GM12891 (cell line): Measurements from ENCODE around the gene IL24.

Experiments
- DNase-seq: peaks from one replicate; pipeline ENCODE4 v3.0.0; 2011; ENCODE audit warnings: low spot score; ENCODE audit not compliant: insufficient read length
- FAIRE-seq: peaks from 2 replicates; lab custom pipeline; 2011; peaks lifted over from hg19 to GRCh38; lab: Jason Lieb, UNC
- PAX5 ChIP-seq: IDR thresholded peaks from 2 replicates; pipeline ENCODE4 v1.6.1; 2011; ENCODE audit warnings: low read length, moderate library complexity, mild to moderate bottlenecking; ENCODE audit not compliant: insufficient read depth, severe bottlenecking
- POLR2A ChIP-seq: IDR thresholded peaks from 2 replicates; pipeline ENCODE4 v1.6.1; 2011; ENCODE audit warnings: low read depth, low read length, control low read depth
- POLR2AphosphoS5 ChIP-seq: IDR thresholded peaks from 2 replicates; pipeline ENCODE4 v1.6.1; 2011; ENCODE audit warnings: low read depth, low read length, control low read depth
- POU2F2 ChIP-seq: IDR thresholded peaks from 2 replicates; pipeline ENCODE4 v1.6.1; 2011; ENCODE audit warnings: low read depth, mild to moderate bottlenecking, control low read depth, low read length, moderate library complexity
- SPI1 ChIP-seq: IDR thresholded peaks from 2 replicates; pipeline ENCODE4 v1.6.1; 2011; ENCODE audit warnings: low read depth, low read length, control low read depth
- TAF1 ChIP-seq: IDR thresholded peaks from 2 replicates; pipeline ENCODE4 v1.6.1; 2011; ENCODE audit warnings: low read depth, low read length, control low read depth

Gene IL24

DNA sequence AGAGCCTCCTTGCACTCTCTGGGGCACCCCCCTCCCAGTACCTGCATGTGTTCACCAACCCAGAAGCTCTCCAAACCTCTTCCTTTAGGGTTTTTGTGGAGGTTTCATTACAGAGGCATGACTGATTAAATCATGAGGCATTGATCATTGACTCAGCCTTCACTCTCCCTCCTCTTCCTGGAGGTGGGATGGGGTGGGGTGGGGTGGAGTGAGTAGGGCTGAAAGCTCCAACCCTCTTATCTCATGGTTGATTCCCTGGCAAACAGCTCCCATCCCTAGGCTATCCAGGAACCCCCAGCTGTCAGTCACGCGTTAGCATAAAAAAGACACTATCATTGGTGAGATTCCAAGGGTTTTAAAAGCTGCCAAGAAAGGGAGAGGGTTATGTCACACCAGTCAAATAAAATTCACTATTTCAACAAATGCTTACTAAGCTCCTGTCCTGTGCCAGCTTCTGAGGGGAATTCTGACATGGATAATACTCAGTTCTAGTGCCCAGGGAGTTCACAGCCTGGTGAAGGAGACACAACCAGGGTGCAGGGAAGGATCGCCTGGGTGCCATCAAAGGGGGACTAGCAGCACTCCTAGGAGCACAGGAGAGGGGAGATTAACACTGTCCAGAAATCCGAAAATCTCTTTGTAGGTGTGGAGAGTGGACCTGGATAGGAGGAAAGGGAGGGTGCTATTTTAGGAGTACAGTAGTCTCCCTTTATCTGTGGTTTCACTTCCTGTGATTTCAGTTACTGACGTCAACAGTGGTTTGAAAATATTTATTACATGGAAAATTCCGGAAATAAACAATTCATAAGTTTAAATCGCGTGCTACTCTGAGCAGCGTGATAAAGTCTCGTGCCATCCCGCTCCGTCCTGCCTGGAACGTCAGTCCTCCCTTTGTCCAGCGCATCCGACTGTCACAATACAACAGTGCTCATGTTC lies 6.8 kb upstream of the IL24 start:
- FAIRE-seq (peak; percentile 23), DNase-seq (no peak)
- TF ChIP-seq SPI1 (peak; percentile 47), TAF1 (no peak), POLR2A (no peak)

GRCh38 chr1:206891412-206891811 lies 5.8 kb upstream of the IL24 start:
- DNase-seq, result no peak
- no peak for FAIRE-seq
- TF ChIP-seq POU2F2, result no peak
- no peak for TF ChIP-seq PAX5
- no peak for TF ChIP-seq SPI1
- no peak for TF ChIP-seq POLR2AphosphoS5
- TF ChIP-seq POLR2A, result no peak
- no peak for TF ChIP-seq TAF1

- TF ChIP-seq PAX5 (no peak), SPI1 (no peak), POLR2A (no peak), TAF1 (no peak), POLR2AphosphoS5 (no peak), POU2F2 (no peak)
- DNase-seq, result no peak
- no peak for FAIRE-seq
These were observed 4.8 kb upstream of the IL24 start for GRCh38 chr1:206892351-206892984.

DNA sequence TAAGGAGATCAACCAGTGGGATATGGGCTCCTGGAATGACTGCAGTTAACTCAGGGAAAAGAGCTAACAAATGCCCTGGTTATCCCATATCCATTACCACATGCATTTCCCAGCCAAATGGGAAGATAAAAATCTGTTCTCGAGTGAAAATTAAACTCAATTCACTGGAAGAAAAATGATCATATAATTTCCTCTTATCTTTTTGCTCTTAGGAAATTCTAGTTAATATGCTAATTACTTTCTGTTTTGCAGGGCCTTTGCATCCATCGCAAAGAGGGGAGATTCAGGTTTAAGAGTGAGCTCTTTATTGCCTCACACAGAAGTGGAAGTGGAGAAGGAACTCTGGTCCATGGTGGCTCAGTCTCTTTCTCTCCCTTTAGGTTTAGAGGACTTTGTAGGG lies 3.9 kb upstream of the IL24 start:
- FAIRE-seq (no peak), DNase-seq (no peak)
- TF ChIP-seq POLR2A (no peak), TAF1 (no peak), SPI1 (no peak), PAX5 (no peak), POLR2AphosphoS5 (no peak), POU2F2 (no peak)

- DNase-seq (no peak), FAIRE-seq (no peak)
- no peak for TF ChIP-seq POU2F2
- TF ChIP-seq PAX5, result no peak
- no peak for TF ChIP-seq POLR2AphosphoS5
- TF ChIP-seq TAF1, result no peak
- no peak for TF ChIP-seq POLR2A
- no peak for TF ChIP-seq SPI1
These were observed 1.9 kb upstream of the IL24 start for GRCh38 chr1:206895325-206895724.

- no peak for TF ChIP-seq SPI1
- FAIRE-seq (no peak), DNase-seq (no peak)
These were observed 1.4 kb upstream of the IL24 start for GRCh38 chr1:206895837-206896242.

- TF ChIP-seq TAF1 (no peak), SPI1 (no peak), PAX5 (no peak), POLR2AphosphoS5 (no peak), POLR2A (no peak), POU2F2 (no peak)
- FAIRE-seq, result no peak
These were observed 982 bp upstream of the IL24 start for GRCh38 chr1:206896261-206896660.

DNA sequence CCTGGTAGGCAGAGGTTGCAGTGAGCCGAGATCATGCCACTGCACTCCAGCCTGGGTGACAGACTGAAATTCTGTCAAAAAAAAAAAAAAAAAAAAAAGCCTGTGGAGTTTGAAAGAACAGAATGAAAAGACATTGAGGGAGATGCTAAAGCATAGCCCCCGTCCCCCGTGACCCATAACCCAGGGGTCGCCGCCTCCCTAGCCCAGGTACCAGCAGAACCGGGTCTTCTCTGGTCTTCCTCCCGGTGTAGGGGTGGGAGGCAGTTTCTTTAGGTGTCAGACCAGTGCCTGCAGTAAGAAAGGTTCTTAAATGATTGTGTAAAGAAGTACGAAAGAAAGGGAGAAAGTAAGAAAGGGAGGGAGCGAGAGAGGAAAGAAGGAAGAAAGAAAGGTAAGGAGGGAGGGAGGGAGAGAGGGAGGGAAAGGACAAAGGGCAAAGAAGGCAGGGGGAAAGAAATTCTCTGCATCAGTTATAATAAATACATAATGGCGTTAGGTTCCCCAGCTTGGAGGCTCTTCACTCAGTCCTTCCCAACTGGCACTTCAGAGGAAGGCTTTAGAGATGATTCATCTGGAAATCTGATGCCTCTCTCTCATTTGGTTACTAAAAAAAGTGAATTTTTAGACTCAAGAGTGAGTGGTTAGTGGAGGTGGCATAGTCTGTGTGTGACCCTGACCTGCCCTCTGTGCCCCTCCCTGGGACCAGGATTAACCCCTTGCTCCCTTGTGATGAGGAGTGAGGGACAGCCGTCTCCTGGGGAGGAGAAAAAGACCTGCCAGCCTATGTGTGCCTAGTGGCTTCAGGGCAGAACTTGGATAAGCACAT lies 1.1 kb downstream of the IL24 start:
- TF ChIP-seq POLR2A (no peak), SPI1 (no peak), TAF1 (no peak), PAX5 (no peak)
- no peak for DNase-seq

More at GRCh38 chr1:206896261-206896660, 982 bp upstream of the IL24 start:
- DNase-seq, result no peak

DNA sequence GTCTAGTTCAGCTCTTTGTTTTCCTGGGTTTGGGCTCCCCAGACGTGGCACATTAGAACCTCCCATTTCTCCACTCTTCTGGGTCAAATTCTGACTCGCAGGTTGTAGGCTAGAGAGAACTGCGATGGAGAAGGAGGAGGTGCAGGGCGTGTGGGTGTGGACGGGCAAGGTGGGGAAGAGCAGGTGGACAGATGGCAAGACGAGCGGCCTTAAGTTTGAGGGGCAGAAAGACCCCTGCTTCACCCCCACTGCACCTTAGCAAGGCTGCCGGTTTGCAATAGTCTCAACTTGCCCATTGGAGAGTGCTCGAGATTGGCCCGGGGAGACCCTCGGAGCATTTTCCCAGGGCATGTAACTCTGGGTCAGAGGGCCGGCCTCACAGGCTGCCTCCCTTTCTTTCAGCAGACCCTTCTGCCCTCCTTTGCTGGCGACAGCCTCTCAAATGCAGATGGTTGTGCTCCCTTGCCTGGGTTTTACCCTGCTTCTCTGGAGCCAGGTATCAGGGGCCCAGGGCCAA lies 1.7 kb downstream of the IL24 start:
- FAIRE-seq, result no peak
- no peak for DNase-seq
- TF ChIP-seq PAX5 (no peak), TAF1 (no peak), POU2F2 (no peak), POLR2AphosphoS5 (no peak), SPI1 (no peak), POLR2A (no peak)

More for the DNA sequence above, 1.1 kb downstream of the IL24 start:
- FAIRE-seq, result no peak
